Mesothelial cell of epicardium (in vitro differentiated cells): ENCODE results near the gene MBLAC1. TPM values are rescaled to one million over a fixed set of nuclear protein-coding genes. Genes with fewer than 3 reads are reported as not detected.

Source experiments
- DNase-seq, 2 experiments: peaks; one replicate each; pipeline ENCODE4 v3.0.0; 2021; ENCODE audit warnings: low spot score in 2 of 2; ENCODE audit not compliant: unreplicated experiment in 2 of 2
- H3K27ac Mint-ChIP-seq: 2 replicates; pipeline ENCODE4 v1.8.0; 2021; ENCODE audit warnings: mixed read lengths
- H3K27me3 Mint-ChIP-seq: 2 replicates; pipeline ENCODE4 v1.8.0; 2021; ENCODE audit warnings: low read depth, mixed read lengths
- H3K36me3 Mint-ChIP-seq: 2 replicates; pipeline ENCODE4 v1.8.0; 2021; ENCODE audit warnings: mixed read lengths
- H3K4me1 Mint-ChIP-seq: 2 replicates; pipeline ENCODE4 v1.8.0; 2021; ENCODE audit warnings: mixed read lengths
- H3K4me3 Mint-ChIP-seq: 2 replicates; pipeline ENCODE4 v1.8.0; 2021; ENCODE audit warnings: mild to moderate bottlenecking, moderate library complexity, mixed read lengths
- H3K9me3 Mint-ChIP-seq: 2 replicates; pipeline ENCODE4 v1.8.0; 2021; ENCODE audit warnings: mixed read lengths
- CTCF ChIP-seq: fragments of 200-600 bp; sonication (generic); IDR thresholded peaks from one replicate; pipeline ENCODE4 v1.5.0; 2021; ENCODE audit warnings: antibody characterized with exemption; ENCODE audit not compliant: unreplicated experiment
- total RNA-seq: library from RNA; stranded (reverse); gene quantifications from 3 replicates; pipeline ENCODE4 v1.2.1, GENCODE V29; 2021

MBLAC1 gene
- total RNA-seq, 1 donor from 2014 or later: 3.5 TPM

GRCh38 chr7:100093925-100094486 is 32.8 kb upstream of the MBLAC1 start:
- DNase-seq: no peak
- H3K27ac Mint-ChIP-seq: no peak overlapping the region
- H3K4me1 Mint-ChIP-seq: peaks cover 27% of the 10 kb centered on the region
- no peak for TF ChIP-seq CTCF
- H3K27me3 Mint-ChIP-seq: no peaks in the 10 kb centered on the region
- no peak overlapping the region for H3K4me3 Mint-ChIP-seq
- no peaks in the 10 kb centered on the region for H3K9me3 Mint-ChIP-seq
- peaks cover 66% of the 10 kb centered on the region for H3K36me3 Mint-ChIP-seq

GRCh38 chr7:100095289-100095688 is 31.5 kb upstream of the MBLAC1 start:
- no peak for TF ChIP-seq CTCF
- Mint-ChIP-seq H3K27ac (peak overlapping the region; percentile 47), H3K9me3 (no peaks in the 10 kb centered on the region), H3K4me1 (peaks cover 31% of the 10 kb centered on the region), H3K4me3 (no peak overlapping the region), H3K27me3 (no peaks in the 10 kb centered on the region), H3K36me3 (peaks cover 75% of the 10 kb centered on the region)
- no peak for DNase-seq

GRCh38 chr7:100095704-100096103 is 31.1 kb upstream of the MBLAC1 start:
- Mint-ChIP-seq H3K36me3 (peaks cover 71% of the 10 kb centered on the region), H3K4me3 (peak overlapping the region; percentile 15), H3K27me3 (no peaks in the 10 kb centered on the region), H3K9me3 (no peaks in the 10 kb centered on the region), H3K4me1 (peaks cover 29% of the 10 kb centered on the region), H3K27ac (peak overlapping the region; percentile 64)
- TF ChIP-seq CTCF: no peak
- no peak for DNase-seq

GRCh38 chr7:100098913-100099312 is 27.9 kb upstream of the MBLAC1 start:
- Mint-ChIP-seq H3K9me3 (no peaks in the 10 kb centered on the region), H3K27ac (peak overlapping the region; percentile 99), H3K4me3 (peak overlapping the region; percentile 89), H3K27me3 (no peaks in the 10 kb centered on the region), H3K4me1 (peaks cover 36% of the 10 kb centered on the region), H3K36me3 (peaks cover 40% of the 10 kb centered on the region)
- no peak for DNase-seq
- no peak for TF ChIP-seq CTCF

- Mint-ChIP-seq H3K9me3 (no peaks in the 10 kb centered on the region), H3K4me1 (peaks cover 36% of the 10 kb centered on the region), H3K4me3 (peak overlapping the region; percentile 89), H3K27me3 (no peaks in the 10 kb centered on the region), H3K36me3 (peaks cover 40% of the 10 kb centered on the region), H3K27ac (peak overlapping the region; percentile 99)
- DNase-seq: no peak
- TF ChIP-seq CTCF: no peak
Measured at GRCh38 chr7:100099452-100099851, 27.3 kb upstream of the MBLAC1 start.
